HCT116 (cell line): ENCODE results near the gene SPDYE1.
"Not testable (repeated sequence)": the region's sequence is repeated elsewhere in the genome, so short reads cannot be mapped to it uniquely, and the experiment has no call there.

ENCODE experiments used
- ATF3 ChIP-seq: IDR thresholded peaks from 2 replicates; pipeline ENCODE4 v1.6.1; 2012
- CBX3 ChIP-seq: IDR thresholded peaks from 2 replicates; pipeline ENCODE4 v1.6.1; 2012; ENCODE audit warnings: low read depth
- CEBPB ChIP-seq: IDR thresholded peaks from 2 replicates; pipeline ENCODE4 v1.6.1; 2012; ENCODE audit warnings: low read depth
- CTCF ChIP-seq, 3 experiments: fragments of 200-600 bp in 1 of 3; sonication (generic) in 1 of 3; IDR thresholded peaks in 2 of 3; conservative IDR thresholded peaks in 1 of 3; 2 replicates each; pipeline ENCODE4 v1.5.1; 2012 to 2017; ENCODE audit warnings: low read depth in 2 of 3, low read length in 2 of 3, antibody characterized with exemption in 1 of 3, borderline replicate concordance in 1 of 3, control low read depth in 1 of 3, mild to moderate bottlenecking in 1 of 3, mixed read lengths in 1 of 3, mixed run types in 1 of 3, moderate library complexity in 1 of 3; ENCODE audit not compliant: insufficient read depth in 1 of 3
- EZH2 ChIP-seq: fragments of 200-600 bp; sonication (generic); IDR thresholded peaks from 2 replicates; pipeline ENCODE4 v1.6.1; 2017; ENCODE audit warnings: antibody characterized with exemption, mixed run types
- POLR2A ChIP-seq: IDR thresholded peaks from 2 replicates; pipeline ENCODE4 v1.7.0; 2011; ENCODE audit warnings: borderline replicate concordance; ENCODE audit not compliant: insufficient read depth, insufficient read length; ENCODE audit errors: extremely low read depth
- RAD21 ChIP-seq: IDR thresholded peaks from 2 replicates; pipeline ENCODE4 v1.6.1; 2012; ENCODE audit warnings: low read depth, mild to moderate bottlenecking
- REST ChIP-seq: IDR thresholded peaks from 2 replicates; pipeline ENCODE4 v1.6.1; 2012; ENCODE audit warnings: low read depth
- SP1 ChIP-seq: IDR thresholded peaks from 2 replicates; pipeline ENCODE4 v1.6.1; 2012; ENCODE audit warnings: low read depth
- TCF7L2 ChIP-seq: IDR thresholded peaks from 2 replicates; pipeline ENCODE4 v1.7.0; 2011; ENCODE audit warnings: borderline replicate concordance, inconsistent platforms; ENCODE audit not compliant: insufficient read depth, insufficient read length; ENCODE audit errors: extremely low read depth
- YY1 ChIP-seq: IDR thresholded peaks from 2 replicates; pipeline ENCODE4 v1.6.1; 2011; ENCODE audit warnings: low read length, low read depth, moderate library complexity, mild to moderate bottlenecking; ENCODE audit not compliant: insufficient replicate concordance; ENCODE audit errors: extremely low read depth
- ZBTB33 ChIP-seq: IDR thresholded peaks from 2 replicates; pipeline ENCODE4 v1.6.1; 2011; ENCODE audit warnings: mild to moderate bottlenecking, low read length, moderate library complexity; ENCODE audit not compliant: insufficient replicate concordance; ENCODE audit errors: extremely low read depth

- not testable (repeated sequence) for TF ChIP-seq YY1; ZBTB33; CTCF (IDR thresholded peaks at IDR 0.05 in 2 of 3, conservative IDR thresholded peaks at IDR 0.05 in 1 of 3; ENCODE audit: borderline replicate concordance in 1 of 3, insufficient read depth in 1 of 3, low read depth in 2 of 3, low read length in 2 of 3); POLR2A; CEBPB; CBX3; TCF7L2; RAD21; SP1; ATF3; REST; EZH2
These were observed 28.1 kb upstream of the SPDYE1 start for GRCh38 chr7:43969586-43969985.
